HL-60/S4 (cell line): ENCODE results near the gene CAV2.

Experiments used
- in situ Hi-C: fragments of 300-500 bp; cut with MboI; formaldehyde crosslinking; loops from 2 replicates; pipeline ENCODE4 v1.14.3; 2022; ENCODE audit warnings: low sequenced_read_pairs

The CAV2 gene

DNA sequence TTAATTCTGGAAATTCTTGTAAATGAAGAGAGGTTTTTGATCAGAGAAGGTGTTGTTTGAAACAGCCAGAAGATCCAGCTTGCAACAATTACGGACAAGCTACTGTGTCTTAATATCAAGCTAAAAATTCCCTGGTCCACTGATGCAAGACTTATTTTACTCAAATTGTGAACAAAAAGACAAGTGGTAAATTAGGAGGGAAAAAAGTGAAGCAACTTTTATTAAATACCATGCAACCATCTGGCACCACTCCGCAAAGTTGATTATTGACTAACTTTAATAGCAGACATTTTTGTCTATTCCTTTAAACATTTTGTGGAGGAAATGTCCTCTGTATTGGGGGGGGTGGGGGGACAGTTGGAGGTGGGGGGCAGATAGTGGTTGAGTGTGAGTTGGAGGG is 5.1 kb upstream of the CAV2 start:
- in situ Hi-C loops, result no loop called here

DNA sequence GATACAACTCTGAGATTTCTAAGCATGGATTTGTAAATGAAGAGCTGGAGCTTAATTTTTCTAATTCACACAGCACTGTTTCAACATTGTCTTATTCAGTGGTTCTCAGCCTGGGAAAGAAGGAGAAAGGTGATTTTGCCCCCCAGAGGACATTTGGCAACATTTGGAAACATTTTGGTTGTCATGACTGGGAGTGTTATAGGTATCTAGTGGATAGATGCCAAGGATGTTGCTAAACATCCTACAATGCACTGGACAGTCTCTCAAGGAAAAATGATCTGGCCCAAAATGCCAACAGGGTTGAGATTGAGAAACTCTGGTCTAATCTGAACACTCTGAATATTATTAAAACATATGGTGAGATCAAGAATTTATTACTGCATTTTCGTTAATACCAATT is 3.8 kb upstream of the CAV2 start:
- in situ Hi-C loops, result no loop called here

DNA sequence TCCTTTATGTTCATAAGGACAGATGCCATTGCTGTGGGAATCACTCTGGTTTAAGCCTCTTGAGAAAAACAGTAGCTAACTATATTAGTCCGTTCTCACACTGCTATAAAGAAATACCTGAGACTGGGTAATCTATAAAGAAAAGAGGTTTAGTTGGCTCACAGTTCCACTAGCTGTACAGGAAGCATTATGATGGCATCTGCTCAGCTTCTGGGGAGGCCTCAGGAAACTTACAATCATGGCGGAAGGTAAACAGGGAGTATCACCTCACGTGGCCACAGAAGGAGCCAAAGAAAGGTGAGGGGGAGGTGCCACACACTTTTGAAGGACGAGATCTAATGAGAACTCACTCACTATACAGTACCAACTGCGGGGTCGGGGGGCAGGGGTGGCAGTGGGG is 2.9 kb upstream of the CAV2 start:
- in situ Hi-C loops, result no loop called here

DNA sequence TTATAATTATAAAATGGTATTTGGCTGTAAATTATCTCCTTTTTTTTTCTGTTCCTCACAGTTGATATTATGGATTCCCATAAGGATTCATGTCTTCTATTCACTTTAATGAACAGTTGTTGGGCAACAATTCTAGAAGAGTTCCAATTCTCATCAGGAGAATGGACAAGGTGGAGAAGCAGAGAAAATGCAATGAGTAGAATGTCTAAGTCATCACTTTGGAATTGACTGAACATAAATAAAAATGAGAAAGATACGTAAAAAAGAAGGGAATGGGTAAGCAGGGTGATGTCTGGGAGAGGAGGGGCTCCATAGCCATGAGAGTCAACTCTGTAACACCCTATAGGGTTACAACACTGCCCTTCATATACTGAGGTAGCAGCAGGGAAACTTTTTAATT is 1.8 kb upstream of the CAV2 start:
- in situ Hi-C loops, result no loop called here

DNA sequence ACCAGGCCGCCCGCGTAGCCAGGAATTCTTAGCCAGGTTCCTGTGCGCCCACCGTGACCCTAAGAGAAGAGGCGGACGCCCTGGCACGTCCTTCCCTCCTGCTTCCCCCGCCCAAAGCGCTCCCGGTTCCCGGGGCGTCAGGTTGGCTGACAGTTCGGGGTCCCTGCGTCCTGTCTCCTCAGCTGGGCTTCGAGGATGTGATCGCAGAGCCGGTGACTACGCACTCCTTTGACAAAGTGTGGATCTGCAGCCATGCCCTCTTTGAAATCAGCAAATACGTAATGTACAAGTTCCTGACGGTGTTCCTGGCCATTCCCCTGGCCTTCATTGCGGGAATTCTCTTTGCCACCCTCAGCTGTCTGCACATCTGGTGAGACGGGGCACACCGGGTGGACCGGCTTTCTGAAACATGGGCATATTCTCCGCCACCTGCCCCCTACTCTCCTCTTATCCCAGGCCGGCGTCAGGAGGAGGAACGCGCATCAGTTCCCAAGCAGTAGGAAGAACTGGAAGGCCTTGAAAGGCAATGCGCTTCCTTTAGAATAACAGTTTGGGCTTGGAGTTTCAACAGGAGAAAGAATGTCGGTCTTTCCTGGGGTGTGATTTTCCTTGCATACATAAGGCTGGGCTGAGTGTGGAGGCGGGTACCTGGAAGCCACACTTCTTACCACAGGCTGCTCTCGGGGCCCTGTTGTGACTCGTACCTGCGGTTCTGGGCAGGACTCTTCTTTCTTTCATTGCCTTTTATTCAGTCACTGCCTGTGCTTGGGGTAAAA is 728 bp downstream of the CAV2 start:
- in situ Hi-C loops, result no loop called here

DNA sequence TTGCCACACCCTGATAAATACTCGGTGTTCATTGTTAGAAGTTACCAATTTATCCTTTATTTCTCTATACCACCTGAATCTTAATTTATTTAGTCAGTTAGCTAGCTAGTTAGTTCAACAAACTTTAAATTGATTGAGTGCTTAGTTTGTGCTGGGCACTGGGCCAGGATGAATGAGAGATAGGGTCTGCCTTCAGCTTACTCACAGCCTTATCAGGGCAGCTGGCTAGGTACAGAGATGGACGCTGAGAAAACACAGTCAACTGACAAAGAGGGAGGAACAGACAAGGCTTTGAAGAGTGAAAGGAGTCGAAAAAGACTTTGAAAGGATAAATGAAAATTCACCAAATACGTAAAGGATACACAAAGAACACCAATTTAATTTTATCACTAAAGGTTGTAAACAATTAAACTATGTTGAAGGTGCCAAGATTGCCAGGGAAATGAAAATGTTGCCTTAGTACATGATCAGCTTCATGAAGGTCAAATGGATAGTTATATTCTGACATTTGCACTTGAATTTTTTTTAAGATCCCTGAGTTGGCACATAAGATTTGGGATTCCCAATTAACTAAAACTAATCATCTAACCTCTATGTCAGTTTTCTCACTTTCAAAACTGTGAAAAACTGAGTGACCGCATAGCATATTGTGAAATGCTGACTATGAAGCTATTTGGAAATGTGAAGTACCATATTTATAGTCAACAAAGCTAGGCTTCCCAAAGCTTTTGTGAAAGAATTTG is 2.1 kb downstream of the CAV2 start:
- in situ Hi-C loops, result no loop called here

DNA sequence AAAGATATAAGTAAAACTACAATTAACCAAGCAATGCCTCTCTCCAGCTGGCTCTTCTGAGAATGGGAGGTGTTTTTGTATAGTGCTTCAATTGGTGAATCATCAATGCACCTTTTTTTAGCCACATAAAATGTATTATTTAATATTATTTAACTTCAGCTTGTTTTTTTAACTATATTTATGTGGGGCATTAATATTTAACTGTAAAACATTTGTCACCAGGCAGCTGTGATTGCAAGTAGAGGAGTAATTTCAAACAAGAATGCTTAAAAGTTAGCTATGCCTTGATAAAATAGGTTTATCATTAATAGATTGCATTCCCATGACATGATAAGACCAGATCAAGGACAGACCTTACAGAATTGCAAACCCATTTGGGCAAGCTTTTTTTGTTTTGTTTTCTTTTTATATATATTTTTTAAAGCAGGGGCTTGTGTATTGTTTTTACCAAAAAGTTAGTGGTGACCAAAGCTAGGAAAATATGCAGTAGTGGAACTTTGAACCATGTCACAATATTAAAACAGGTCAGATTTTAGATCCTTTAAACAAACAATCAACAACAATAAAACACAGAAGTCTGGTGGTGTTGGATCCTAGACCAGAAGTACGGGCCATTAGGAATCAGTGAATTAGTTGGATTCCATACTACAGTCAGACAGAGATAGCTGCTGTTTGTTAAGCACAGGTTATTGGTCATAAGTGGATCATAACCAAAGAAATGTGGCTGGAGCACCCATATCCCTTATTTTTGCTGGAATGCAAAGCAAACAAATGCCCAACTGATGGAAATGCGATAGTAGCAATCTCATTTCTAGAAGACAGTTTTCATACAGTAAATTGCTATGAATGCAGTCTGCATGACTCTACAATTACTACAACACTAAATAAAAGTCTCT is 2.9 kb downstream of the CAV2 start:
- in situ Hi-C loops, result no loop called here

DNA sequence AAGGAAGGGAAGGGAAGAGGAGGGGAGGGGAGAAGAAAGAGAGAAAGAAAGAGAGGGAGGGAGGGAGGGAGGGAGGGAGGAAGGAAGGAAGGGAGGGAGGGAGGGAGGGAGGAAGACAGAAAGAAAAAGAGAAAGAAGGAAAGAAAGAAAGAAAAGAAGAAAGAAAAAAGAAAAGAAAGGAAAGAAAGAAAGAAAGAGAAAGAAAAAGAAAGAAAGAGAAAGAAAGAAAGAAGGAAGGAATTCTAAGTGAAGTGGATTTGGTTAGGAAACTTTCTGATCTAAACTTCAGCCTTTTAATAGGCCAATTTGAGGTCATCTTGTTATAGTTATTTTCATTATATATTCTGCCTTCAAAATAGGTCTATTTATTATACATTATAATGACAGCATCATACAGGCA is 4.3 kb downstream of the CAV2 start:
- in situ Hi-C loops, result no loop called here

DNA sequence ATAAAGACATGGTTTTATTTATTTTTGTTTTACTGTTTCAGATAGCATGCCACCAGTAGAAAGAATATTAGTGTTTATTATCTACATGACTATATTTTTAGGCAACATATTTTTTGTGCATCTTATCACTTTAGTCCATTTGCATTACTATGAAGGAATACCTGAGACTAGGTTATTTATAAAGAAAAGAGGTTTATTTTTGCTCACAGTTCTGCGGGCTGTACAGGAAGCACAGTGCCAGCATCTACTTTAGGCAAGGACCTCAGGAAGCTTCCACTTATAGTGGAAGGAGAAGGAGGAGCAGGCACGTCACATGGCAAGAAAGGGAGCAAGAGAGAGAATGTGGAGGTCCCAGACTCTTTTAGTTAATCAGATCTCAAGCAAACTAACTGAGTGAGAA is 5.7 kb downstream of the CAV2 start:
- in situ Hi-C loops, result no loop called here

DNA sequence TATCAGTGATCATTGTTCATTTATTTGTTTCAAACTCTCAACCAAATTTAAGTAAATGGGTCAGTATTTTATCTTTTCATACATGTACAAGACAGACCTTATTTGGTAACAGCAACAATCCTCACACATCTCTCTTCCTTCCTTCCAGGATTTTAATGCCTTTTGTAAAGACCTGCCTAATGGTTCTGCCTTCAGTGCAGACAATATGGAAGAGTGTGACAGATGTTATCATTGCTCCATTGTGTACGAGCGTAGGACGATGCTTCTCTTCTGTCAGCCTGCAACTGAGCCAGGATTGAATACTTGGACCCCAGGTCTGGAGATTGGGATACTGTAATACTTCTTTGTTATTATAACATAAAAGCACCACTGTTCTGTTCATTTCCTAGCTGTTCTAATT is 6.3 kb downstream of the CAV2 start:
- in situ Hi-C loops, result no loop called here

DNA sequence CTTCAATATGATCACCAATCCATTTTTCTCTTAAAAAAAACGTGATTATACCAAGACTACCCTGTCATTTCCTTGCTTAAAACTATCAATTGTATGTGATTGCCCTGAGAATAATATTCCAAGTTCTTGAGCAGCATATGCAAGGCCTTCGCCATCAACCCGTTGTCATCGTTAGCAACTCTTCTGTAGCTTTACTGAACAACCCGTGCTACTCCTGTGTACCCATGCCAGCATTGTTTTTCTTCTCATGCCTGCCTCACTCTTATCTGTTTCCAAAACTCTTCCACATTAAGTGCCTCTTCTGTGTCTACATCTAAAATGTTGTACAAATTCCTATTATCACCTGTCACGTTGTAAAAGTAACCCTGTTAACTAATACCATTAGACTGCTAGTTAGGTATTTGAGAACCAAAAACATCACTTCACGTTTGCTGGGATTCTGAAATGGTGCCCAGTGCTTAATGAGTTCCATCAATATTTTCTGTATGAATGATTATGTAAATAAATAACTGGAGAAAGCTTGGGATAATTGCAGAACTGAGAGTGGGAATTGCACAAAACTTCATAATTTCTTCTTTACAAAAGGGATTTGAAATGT is 10.5 kb downstream of the CAV2 start:
- in situ Hi-C loops, result no loop called here

DNA sequence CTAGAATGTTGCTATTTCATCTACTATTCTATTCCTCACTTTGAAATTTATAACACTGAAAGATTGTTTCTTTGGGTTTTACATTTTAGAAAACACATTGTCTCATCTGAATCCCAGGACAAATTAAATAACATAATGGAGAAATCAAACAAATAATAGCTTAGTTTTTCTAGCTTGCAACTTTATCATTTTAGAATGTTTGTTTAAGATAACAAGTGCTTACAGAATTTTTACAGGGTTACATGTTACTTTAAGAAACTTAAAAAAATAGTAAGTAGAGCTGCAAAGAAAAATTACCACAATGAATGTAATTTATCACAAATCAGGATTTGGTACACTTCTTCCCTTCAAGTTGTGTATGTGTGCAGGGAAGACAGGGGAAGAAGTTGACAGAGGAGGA is 11.3 kb downstream of the CAV2 start:
- in situ Hi-C loops, result no loop called here

DNA sequence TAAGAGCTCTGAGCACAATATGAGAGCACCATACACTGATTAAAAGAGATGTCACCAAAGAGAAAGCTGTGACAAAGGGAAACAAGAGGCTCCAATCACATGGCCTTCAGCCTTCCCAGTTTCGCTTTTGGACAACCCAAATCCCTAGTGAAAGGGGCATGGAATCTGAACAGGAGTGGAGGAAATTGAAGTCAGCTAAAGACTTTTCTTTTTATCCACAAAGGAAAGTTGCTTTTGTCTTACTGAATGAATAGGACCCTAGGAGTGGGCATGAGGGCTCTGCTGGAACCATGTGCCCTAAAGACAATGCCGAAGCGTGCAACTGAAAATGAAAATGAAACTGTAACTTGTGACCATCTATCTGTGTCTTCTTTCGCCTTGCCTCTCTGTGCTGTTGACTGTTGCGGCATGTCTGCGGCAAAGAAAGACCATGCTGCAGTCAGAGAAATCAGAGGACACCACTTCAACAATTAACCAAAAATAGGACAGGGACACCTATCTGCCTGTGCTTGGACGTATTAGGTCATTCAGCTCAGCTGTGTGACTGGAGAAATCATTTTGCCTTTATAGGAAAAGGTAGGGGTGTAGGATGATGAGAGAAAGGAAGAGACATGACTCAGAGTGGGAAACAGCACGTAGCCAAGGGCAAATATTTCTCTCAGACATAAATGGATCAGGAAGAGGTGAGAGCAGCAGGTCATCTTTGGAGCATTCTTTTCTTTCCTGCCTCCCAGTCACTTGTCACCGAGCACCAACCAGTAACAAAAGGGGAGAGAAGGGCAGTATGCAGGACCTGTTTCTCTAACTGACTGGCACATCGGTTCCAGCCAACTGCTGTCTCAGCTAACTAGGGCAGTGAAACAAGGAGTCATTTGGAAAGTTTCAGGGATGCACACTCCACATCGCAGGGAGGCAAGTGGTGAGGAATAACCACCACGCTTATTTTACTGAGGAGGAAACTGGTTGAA is 12.3 kb downstream of the CAV2 start:
- in situ Hi-C loops, result no loop called here

DNA sequence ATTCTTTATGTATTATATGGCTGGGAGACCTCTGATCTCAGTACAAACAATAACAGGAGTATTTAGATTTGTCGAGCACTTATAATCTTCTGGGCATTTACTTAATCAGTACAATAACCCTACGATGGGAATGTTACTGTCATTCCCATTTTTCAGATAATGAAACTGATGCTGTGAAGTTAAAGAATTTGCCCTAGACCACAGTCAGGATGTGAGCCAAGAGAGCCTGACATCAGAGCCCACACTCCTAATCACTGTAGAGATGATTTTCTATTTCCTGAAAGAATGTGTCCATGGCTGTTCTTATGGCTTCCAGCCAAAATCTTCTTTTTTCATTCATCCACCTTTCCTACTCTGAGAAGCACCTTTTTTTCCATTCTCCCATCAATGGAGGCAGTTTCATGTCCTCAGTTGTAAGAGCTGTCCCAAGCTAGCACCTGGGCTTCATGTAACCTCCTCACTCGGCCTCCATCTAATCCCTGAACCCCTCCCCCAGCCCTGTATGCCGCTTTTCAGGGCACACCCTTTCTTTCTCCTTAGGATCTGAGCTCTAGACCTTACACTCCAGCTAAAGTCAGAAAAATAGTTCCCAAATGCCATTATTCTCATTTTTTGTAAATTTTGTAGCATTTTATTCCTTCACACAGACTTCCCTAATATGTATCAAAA is 13.1 kb downstream of the CAV2 start:
- in situ Hi-C loops, result no loop called here

DNA sequence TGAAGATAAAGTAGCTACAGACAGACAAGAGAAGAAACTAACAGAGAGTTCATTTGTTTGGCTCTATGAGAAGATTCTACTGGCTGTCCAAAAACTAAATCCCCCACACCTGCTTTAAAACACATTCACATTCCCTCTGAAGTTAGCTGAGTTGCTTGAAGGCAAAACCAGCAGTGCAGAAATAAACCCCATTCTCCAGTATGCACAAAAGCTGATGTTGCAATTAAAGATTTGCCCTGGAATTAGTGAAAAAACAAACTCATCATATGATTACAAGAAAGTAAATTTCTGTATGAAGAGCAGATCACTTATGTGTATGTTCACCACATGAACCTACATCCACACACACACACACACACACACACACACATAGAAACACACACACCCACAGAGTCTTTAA is 16.0 kb downstream of the CAV2 start:
- in situ Hi-C loops, result no loop called here

DNA sequence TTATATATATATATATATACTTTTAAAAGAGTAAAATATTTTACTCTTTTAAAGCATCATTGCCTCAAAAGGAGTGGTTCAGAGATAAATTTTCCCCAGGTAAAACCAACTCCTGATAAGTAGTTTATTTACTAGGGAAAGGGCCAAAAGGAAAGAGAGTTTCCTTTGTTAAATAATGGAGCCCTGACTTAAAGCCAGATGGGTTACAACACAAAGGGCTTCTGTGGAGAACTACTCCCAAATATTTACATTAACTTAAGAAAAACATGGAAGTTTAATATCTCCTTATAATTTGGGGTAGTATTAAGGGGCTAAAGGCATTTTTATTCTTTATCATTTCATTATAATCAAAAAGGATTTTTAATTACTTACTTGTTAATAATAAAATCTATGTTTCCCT is 16.8 kb downstream of the CAV2 start:
- in situ Hi-C loops, result no loop called here

DNA sequence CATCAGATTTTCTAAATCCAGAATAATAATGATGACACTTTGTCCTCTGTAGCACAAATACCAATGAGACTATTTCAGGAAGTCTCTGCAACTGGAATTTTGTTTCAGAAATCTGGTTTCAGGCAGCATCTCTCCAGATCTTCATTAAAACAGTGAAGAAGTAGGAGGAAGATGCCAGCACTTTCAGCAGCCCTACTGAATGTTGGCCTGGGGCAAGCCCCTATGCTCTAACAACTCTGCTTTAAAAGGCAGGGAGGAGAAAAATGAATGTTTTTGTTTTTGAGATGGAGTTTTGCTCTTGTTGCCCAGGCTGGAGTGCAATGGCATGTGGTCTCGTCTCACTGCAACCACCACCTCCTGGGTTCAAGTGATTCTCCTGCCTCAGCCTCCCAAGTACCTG is 18.1 kb downstream of the CAV2 start:
- in situ Hi-C loops, result no loop called here

DNA sequence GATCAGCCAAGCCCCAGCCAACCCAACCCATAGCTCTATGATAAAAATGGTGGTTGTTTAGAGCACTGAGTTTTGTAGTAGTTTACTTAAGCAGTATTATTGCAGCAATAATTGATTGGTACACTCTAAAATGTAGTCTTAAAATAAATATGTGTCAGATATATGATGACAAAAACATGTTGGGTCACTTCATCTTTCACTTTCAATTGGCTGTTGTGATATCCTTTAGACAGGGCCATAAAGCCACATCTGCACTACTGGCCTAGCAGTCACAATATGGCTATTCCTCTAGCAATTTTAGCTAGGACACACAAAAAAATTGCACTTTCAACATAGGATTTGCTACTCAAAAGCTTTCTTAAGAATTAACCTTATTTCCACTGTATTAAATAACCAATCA is 19.4 kb downstream of the CAV2 start:
- in situ Hi-C loops, result no loop called here

DNA sequence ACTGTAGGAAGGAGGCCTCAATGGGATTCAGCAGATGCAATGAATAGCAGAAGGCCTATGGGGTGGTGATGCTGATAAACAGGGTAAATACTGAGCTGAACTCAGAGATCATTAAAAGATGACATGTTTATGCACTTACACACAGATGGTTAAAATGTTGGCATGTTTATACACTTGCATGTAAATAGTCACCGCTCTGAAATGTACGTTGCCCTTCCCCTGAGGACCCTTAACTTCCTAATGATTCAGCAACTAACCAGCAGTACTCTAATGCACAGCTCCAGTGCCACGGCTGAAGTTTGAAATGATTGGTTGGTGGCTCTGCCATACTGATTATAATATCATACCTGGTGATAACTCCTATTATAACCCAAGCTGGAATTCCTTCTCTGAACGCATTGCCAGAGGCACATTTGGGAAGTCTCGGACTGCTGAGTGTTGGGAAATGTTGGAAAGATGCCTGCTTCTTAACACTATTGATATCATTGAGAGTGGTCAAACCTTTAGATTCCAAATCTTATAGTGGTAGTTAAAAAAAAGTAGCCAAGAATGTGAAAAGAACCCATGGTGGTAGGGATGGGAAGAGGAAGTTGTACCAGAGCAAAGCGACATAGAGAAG is 21.6 kb downstream of the CAV2 start:
- in situ Hi-C loops, result no loop called here
